GF-D8 (cell line): Measurements from ENCODE around the gene TMED7.

Experiments used
- DNase-seq: peaks from one replicate; lab custom pipeline; 2025; lab: John Stamatoyannopoulos, UW

The TMED7 gene

DNA sequence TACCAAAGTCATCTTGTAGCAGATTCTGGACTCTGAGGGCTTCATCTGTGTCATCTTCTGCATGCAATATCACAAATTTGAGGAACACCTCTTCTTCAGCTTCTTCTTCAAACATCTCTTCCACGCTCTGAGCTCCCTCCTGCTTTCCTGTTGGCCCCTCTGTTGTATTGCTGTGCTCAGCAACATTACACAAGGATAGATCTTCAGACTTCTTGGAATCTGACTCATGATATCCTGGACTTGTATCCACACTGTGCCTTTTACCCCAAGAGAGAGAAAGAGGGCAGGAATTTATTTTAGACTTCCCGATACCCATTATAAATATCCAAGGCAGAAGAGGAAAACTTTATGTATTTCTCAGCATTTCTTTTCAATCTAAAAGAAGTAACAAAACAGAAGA, 44.9 kb downstream of the TMED7 start:
- DNase-seq = no peak

DNA sequence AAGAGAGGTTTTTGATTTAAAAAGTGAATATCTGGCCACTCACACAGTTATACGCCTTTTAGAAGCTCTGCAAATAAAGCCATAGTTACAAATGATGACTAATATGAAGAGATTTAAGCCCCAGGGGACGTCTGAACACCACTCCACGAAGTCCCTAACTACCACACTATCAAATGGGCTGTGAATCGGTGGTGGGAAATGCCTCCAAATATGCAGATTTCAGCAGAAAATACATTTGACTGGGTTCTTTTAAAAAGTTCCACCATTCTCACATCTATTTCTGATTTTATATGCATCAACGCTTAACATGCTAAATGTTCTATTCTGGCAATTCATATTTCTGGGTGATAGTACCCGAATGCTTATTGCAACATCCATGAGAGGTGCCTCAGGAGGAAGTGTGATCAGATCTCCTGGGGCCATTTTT, 46.1 kb downstream of the TMED7 start:
- no peak for DNase-seq

DNA sequence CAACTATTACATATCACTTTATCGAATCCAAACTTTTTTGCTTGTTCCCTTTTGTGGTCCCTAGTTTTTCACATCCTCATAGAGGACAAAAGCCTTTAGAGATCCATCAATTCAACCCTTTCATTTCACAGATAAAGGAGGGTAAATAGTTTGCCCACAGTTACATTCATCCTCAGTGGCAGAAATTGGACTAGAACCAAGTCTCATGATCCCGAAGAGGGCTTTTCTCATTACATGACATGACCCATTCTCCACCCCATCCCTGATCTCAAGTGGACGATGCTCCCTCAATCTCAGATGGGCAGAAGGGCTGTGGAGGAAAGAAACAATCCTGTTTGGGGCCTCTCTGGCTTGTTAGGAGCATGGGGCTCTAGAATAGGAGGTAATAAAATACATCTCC, 46.6 kb downstream of the TMED7 start:
- DNase-seq = no peak

DNA sequence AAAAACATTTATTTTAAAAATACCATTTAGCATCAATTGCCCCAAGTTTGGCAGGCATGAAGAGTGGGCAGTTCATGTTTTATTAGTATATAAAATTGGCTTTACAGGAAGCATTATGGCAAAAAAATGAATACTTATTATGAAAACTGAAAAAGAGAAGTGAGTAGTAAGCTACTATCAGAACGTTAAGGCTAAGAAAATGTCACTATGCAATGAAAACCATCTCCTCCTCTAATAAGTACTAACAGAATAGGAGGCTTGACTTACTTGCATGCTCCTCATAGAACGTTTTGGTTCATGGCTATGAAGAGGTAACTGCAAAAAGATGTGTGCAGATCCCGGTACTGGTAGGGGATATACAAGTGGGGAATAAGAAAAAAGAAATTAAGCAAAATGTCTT, 47.2 kb downstream of the TMED7 start:
- DNase-seq = no peak

DNA sequence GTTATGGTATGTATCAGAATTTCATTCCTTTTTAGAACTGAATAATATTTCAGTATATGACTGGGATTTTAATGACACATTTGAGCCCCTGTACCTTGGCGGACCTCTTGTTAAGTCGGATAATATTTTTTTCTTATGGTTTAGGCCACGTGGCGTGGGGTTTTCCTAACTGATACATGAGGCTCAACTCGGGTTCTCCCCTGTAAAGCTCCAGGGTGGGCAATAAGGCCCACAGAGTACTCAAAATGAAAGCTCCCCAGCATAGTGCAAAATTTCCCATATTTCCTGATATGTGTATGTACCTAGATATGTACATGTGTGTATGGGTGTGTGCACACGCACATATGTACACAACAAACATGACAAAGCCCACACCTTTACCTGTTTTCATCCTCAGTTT, 48.1 kb downstream of the TMED7 start:
- no peak for DNase-seq

DNA sequence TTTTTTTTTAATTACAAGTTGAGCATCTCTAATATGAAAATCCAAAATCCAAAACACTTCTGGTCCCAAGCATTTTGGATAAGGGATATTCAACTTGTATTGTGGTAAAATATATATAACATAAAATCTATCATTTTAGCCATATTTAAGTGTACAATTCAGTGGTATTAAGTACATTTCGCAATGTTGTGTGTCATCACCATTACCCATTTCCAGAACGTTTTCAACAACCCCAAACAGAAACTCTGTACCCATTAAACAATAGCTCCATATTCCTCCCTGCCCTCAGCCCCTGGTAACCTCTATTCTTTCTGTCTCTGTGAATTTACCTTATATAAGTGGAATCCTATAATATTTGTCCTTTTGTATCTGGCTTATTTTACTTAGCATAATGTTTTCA, 48.5 kb downstream of the TMED7 start:
- no peak for DNase-seq

DNA sequence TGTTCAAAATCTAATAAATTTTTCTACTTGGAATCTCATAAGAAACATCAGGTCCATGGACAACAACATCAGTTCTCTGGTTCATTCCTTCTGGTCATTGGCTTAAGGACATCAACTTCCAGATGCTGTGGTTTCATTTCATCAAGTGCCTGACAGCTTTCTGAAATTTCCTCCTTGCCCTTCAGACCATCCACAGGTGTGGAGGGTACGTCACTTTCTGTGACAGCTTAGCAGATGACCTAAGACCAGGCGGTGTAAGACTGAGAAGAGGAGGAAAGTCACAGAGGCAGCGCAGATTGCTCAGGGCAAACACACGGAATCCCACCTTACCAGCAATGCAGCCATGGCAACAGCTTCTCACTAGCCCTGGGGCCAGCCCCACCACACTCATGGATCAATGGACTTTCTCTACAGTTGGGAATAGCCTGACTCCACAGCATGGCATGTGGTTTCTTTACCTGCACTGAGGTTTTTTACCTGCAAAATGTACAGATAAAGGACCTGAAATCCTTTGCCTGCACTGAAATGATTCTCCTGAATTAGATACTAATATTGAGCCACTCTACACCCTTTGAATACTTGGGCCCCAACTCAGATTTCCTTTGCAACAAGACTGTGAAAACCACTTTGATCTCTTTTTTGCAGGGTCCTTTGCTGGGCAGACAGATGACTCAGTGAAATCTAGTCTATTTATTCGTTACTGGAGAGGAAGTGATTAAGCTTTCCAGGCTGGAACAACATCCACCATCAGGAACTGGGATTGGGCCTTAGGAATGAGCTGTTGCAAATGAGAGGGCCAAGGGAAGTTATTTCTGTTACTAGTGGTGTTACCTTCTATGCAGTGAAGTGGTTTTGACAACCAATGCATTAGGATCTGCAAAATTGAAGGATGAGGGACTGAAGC, 50.4 kb downstream of the TMED7 start:
- no peak for DNase-seq

DNA sequence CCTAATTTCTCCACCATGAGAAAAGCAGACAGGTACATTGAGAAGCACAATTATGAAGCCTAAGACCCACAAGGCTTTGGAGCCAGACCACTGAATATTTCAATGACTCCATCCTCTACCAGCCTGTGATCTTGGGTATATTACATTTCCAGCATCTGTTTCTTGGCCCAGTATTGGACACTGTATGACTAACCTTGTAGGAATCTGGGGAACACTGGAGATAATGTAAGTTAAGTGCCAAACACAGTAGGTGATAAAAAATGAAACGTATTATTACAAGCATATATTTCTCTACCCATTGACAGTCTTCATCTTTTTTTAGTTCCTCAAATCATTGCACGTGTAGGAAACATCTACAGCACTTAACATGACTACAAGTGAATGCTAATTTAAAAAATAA, 52.7 kb downstream of the TMED7 start:
- no peak for DNase-seq

DNA sequence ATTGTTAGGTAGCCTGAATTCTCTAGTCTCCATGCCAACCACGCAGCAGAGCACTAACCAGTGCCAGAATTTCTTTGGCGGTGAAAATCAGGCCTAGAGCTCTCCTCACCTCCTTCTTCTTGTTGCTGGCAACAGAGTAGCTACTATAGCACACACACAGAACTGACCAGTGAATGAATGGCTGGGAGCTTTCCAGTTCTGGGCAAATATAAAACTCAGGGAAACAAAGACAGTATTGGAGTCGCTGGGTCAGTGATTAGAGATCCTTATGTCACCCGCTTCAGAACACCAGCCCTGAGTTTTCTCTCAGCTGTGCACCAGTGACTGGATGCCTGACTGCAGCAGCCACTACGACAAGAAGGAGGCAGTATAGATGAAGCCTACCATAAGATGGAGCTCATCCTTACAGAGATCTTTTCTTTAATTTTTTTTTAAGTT, 54.4 kb downstream of the TMED7 start:
- no peak for DNase-seq

DNA sequence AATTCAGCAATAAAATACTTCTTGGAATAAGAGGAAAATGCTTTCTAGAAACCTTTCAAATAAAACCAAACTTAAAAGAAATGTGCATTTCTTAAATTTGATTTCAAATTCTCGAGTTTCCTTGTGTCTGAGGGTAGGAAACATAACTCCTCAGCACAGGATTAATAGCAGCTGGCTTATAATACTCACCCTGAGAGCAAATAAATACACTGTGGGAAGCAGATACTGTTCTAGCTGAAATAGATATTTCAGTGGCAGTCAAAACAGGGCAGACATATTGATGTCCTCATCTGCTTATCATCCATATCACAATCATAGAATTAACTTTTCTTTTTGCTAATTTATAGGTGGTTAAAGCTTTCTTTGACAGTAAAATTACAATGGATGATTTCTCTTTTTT, 57.2 kb downstream of the TMED7 start:
- no peak for DNase-seq

DNA sequence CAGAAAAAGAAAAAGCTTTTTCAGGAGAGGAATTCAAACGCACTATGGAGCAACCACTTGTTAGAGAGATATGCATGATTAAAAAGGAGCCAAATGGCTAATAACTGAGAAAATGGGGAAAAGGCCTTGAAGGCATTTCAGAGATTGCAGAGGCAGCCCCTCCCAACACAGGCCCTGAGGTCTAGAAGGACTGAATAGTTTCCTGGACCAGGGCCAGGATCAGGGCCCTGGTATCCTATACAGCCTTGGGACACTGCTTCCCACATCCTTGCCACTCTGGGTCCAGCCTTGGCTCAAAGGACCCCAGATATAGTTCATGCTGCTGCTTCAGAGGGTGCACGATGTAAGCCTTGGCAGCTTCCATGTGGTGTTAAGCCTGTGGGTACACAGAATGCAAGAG, 60.6 kb downstream of the TMED7 start:
- DNase-seq = no peak
